Esophagus squamous epithelium (tissue), 5 donors: ENCODE measurements around the gene SPDEF. TPM values are rescaled to one million over a fixed set of nuclear protein-coding genes. Genes with fewer than 3 reads are reported as not detected.

ENCODE experiments used
- DNase-seq: peaks from one replicate; lab custom pipeline; 2025; lab: John Stamatoyannopoulos, UW
- H3K27ac ChIP-seq, 4 donors: fragments of 200-600 bp; sonication (generic); one replicate each; pipeline ENCODE4 v1.5.1; 2016 to 2019; ENCODE audit warnings: mild to moderate bottlenecking in 1 of 4
- H3K27me3 ChIP-seq, 4 donors: fragments of 200-600 bp; sonication (generic); 1 replicate in 3 of 4; 2 replicates in 1 of 4; pipeline versions ENCODE4 v1.5.1 to v1.6.0; 2017 to 2021; ENCODE audit warnings: antibody characterized with exemption in 1 of 4
- H3K36me3 ChIP-seq, 3 donors: fragments of 200-600 bp; sonication (generic); one replicate each; pipeline ENCODE4 v1.5.1; 2016 to 2019
- H3K4me1 ChIP-seq, 3 donors: fragments of 200-600 bp; sonication (generic); one replicate each; pipeline ENCODE4 v1.5.1; 2017 to 2019
- H3K4me3 ChIP-seq, 4 donors: fragments of 200-600 bp; sonication (generic); 1 replicate in 3 of 4; 2 replicates in 1 of 4; pipeline ENCODE4 v1.5.1; 2016 to 2019; ENCODE audit warnings: mild to moderate bottlenecking in 2 of 4, moderate library complexity in 1 of 4
- H3K9me3 ChIP-seq, 3 donors: fragments of 200-600 bp; sonication (generic); one replicate each; pipeline ENCODE4 v1.5.1; 2016 to 2019
- CTCF ChIP-seq, 6 experiments: fragments of 450-650 bp in 4 of 6; fragments of 200-600 bp in 2 of 6; sonication (generic) in 2 of 6; IDR thresholded peaks; one replicate each; pipeline ENCODE4 v1.5.1; 2016 to 2019; ENCODE audit warnings: antibody characterized with exemption in 6 of 6, mild to moderate bottlenecking in 4 of 6, moderate library complexity in 4 of 6
- POLR2A ChIP-seq, 4 donors: fragments of 450-650 bp; IDR thresholded peaks; one replicate each; pipeline ENCODE4 v1.6.1; 2017; ENCODE audit warnings: antibody characterized with exemption in 4 of 4, mild to moderate bottlenecking in 4 of 4, moderate library complexity in 3 of 4
- WGBS, 2 donors: methylation state at CpG; one replicate each; pipeline ENCODE4 v1.1.5; 2018; 5-methylcytosine and 5-hydroxymethylcytosine counted together
- intact Hi-C: fragments of 100-400 bp; cut with DNase I; formaldehyde crosslinking; loops from one replicate; pipeline ENCODE4 v1.15.0; 2022
- total RNA-seq, 4 donors: library from RNA; depleted of rRNA; stranded (reverse); fragments of >200 nt; gene quantifications; one replicate each; pipeline ENCODE4 v1.1.0, GENCODE V29; 2016
- donor health status: DM: yes; HTN: yes; CAD: no.

The SPDEF gene
- total RNA-seq, 4 donors from 2014 or later = 0.79 TPM; not detected in 3

GRCh38 chr6:34514593-34515472 lies 41.3 kb downstream of the SPDEF start:
- Histone ChIP-seq H3K4me3 (peak overlapping the region in 1 of 4 donors; percentile 7), H3K9me3 (no peaks in the 10 kb centered on the region), H3K27ac (no peak overlapping the region), H3K4me1 (peaks cover 0 to 10% (median 0%) of the 10 kb centered on the region in 3 donors), H3K36me3 (no peaks in the 10 kb centered on the region), H3K27me3 (peaks cover 0 to 33% (median 0%) of the 10 kb centered on the region in 4 donors)
- intact Hi-C loops = no loop called here
- TF ChIP-seq POLR2A (IDR thresholded peaks at IDR 0.05) (no peak), CTCF (IDR thresholded peaks at IDR 0.05) (no peak)
- 25 to 37% methylated on average over 7 to 16 of the region's 34 CpGs for WGBS, 2 donors
- DNase-seq = no peak

DNA sequence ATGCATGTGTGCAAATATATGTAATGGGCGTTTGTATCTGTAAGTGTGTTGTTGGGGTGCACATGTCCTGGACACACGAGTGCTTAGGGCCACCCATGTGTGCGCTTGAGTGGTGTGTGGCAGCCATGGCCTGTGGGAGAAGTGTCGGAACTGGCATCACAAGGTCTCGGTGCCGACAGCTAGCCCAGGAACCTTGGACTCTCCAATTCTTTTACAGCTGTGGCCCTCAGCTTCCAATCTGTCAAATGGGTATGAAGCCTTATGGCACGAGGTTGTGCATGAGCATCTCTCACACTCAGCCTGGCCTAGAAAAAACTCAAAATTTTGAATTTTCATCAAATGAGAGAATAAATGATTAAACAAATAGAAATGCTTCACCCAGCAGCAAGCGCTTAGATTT lies 42.0 kb downstream of the SPDEF start:
- no peak for DNase-seq
- intact Hi-C loops = no loop called here
- Histone ChIP-seq H3K27ac (no peak overlapping the region), H3K4me3 (no peak overlapping the region), H3K9me3 (peaks cover 0 to 4% (median 0%) of the 10 kb centered on the region in 3 donors), H3K27me3 (peaks cover 0 to 33% (median 0%) of the 10 kb centered on the region in 4 donors), H3K4me1 (peaks cover 0 to 10% (median 0%) of the 10 kb centered on the region in 3 donors), H3K36me3 (no peaks in the 10 kb centered on the region)
- 71 to 82% methylated on average over 7 to 8 of the region's 8 CpGs for WGBS, 2 donors
- TF ChIP-seq CTCF (IDR thresholded peaks at IDR 0.05) (no peak), POLR2A (IDR thresholded peaks at IDR 0.05) (no peak)

- H3K9me3 ChIP-seq = peaks cover 0 to 8% (median 0%) of the 10 kb centered on the region in 3 donors
- WGBS, 2 donors = 87 to 90% methylated on average over 3 of the region's 4 CpGs
- DNase-seq = no peak
- H3K27ac ChIP-seq = no peak overlapping the region
- intact Hi-C loops = no loop called here
- peaks cover 0 to 10% (median 0%) of the 10 kb centered on the region in 3 donors for H3K4me1 ChIP-seq
- H3K4me3 ChIP-seq = no peak overlapping the region
- TF ChIP-seq CTCF (IDR thresholded peaks at IDR 0.05) (no peak), POLR2A (IDR thresholded peaks at IDR 0.05) (no peak)
- peaks cover 0 to 33% (median 0%) of the 10 kb centered on the region in 4 donors for H3K27me3 ChIP-seq
- H3K36me3 ChIP-seq = no peaks in the 10 kb centered on the region
These were observed 42.5 kb downstream of the SPDEF start for GRCh38 chr6:34513646-34514045.

- no peak for DNase-seq
These were observed 43.4 kb downstream of the SPDEF start for GRCh38 chr6:34512738-34513115.

More at GRCh38 chr6:34512738-34513115, 43.4 kb downstream of the SPDEF start:
- peaks cover 0 to 9% (median 0%) of the 10 kb centered on the region in 3 donors for H3K9me3 ChIP-seq
- H3K4me1 ChIP-seq = peaks cover 0 to 10% (median 0%) of the 10 kb centered on the region in 3 donors
- peaks cover 0 to 33% (median 0%) of the 10 kb centered on the region in 4 donors for H3K27me3 ChIP-seq
- no peaks in the 10 kb centered on the region for H3K36me3 ChIP-seq
- H3K27ac ChIP-seq = no peak overlapping the region
- 95% methylated on average over 3 to 4 of the region's 5 CpGs for WGBS, 2 donors
- TF ChIP-seq CTCF (IDR thresholded peaks at IDR 0.05) = no peak
- TF ChIP-seq POLR2A (IDR thresholded peaks at IDR 0.05) = no peak
- intact Hi-C loops = no loop called here
- no peak overlapping the region for H3K4me3 ChIP-seq
